ENCODE data around the gene WNT6.

The WNT6 gene

GRCh38 chr2:218859556-218859987, at the start of gene WNT6:
TSS of gene WNT6 (plus strand) at chr2:218859805. CDS start at chr2:218860038, 233 bp downstream.
- no peak for DNase-seq (ENCODE audit: low read depth)

GRCh38 chr2:218810256-218810655, 49.3 kb upstream of the WNT6 start:
- no peak for DNase-seq (ENCODE audit: low read depth)

GRCh38 chr2:218811382-218811781, 48.2 kb upstream of the WNT6 start:
- DNase-seq (ENCODE audit: low read depth), result no peak

GRCh38 chr2:218812096-218812815, 47.3 kb upstream of the WNT6 start:
- no peak for DNase-seq (ENCODE audit: low read depth)

GRCh38 chr2:218812861-218813260, 46.7 kb upstream of the WNT6 start:
- DNase-seq (ENCODE audit: low read depth), result no peak

- DNase-seq (ENCODE audit: low read depth), result no peak
Observed at GRCh38 chr2:218813771-218814460, 45.7 kb upstream of the WNT6 start.

- DNase-seq (ENCODE audit: low read depth), result no peak
Observed at GRCh38 chr2:218814540-218815243, 44.9 kb upstream of the WNT6 start.

- DNase-seq (ENCODE audit: low read depth), result no peak
Observed at GRCh38 chr2:218815244-218815637, 44.4 kb upstream of the WNT6 start.

GRCh38 chr2:218815649-218816048, 44.0 kb upstream of the WNT6 start:
- no peak for DNase-seq (ENCODE audit: low read depth)

GRCh38 chr2:218816561-218817011, 43.0 kb upstream of the WNT6 start:
- no peak for DNase-seq (ENCODE audit: low read depth)

- DNase-seq (ENCODE audit: low read depth), result no peak
Observed at GRCh38 chr2:218819093-218819492, 40.5 kb upstream of the WNT6 start.

- no peak for DNase-seq (ENCODE audit: low read depth)
Observed at GRCh38 chr2:218820746-218821369, 38.7 kb upstream of the WNT6 start.

GRCh38 chr2:218821605-218822211, 37.9 kb upstream of the WNT6 start:
- DNase-seq (ENCODE audit: low read depth), result no peak

GRCh38 chr2:218822622-218823021, 37.0 kb upstream of the WNT6 start:
- no peak for DNase-seq (ENCODE audit: low read depth)

GRCh38 chr2:218823196-218823855, 36.3 kb upstream of the WNT6 start:
- DNase-seq (ENCODE audit: low read depth), result no peak

- DNase-seq (ENCODE audit: low read depth), result no peak
Observed at GRCh38 chr2:218824004-218824403, 35.6 kb upstream of the WNT6 start.

- DNase-seq (ENCODE audit: low read depth), result no peak
Observed at GRCh38 chr2:218826791-218827190, 32.8 kb upstream of the WNT6 start.

GRCh38 chr2:218827701-218828476, 31.7 kb upstream of the WNT6 start:
- DNase-seq (ENCODE audit: low read depth), result no peak

GRCh38 chr2:218828477-218828778, 31.2 kb upstream of the WNT6 start:
- DNase-seq (ENCODE audit: low read depth), result no peak

- no peak for DNase-seq (ENCODE audit: low read depth)
Observed at GRCh38 chr2:218829868-218830451, 29.6 kb upstream of the WNT6 start.
